Cardiac fibroblast (primary cell): ENCODE measurements around the gene PPDPF.
"Not testable (repeated sequence)": the region's sequence is repeated elsewhere in the genome, so short reads cannot be mapped to it uniquely, and the experiment has no call there.

ENCODE experiments used
- DNase-seq, 2 donors: peaks; one replicate each; pipeline versions ENCODE4 v3.0.0 to v3.0.0-alpha.2; 2010; ENCODE audit warnings: low read depth in 2 of 2
- H3K4me3 ChIP-seq, 2 donors: replicated peaks in 1 of 2; 1 replicate in 1 of 2; 2 replicates in 1 of 2; pipeline ENCODE4 v1.5.1; 2011; ENCODE audit warnings: low read depth in 2 of 2, low read length in 2 of 2, mild to moderate bottlenecking in 2 of 2, moderate library complexity in 1 of 2
- CTCF ChIP-seq: IDR thresholded peaks from one replicate; pipeline ENCODE4 v1.5.1; 2011; ENCODE audit warnings: low read depth, mild to moderate bottlenecking, low read length, inconsistent platforms

PPDPF gene

GRCh38 chr20:63475209-63475608 lies 45.4 kb upstream of the PPDPF start:
- DNase-seq, result peak; percentile 30 to 33
- H3K4me3 ChIP-seq, result no peak overlapping the region
- TF ChIP-seq CTCF, result no peak

GRCh38 chr20:63477061-63477616 lies 43.4 kb upstream of the PPDPF start:
- no peak for TF ChIP-seq CTCF
- DNase-seq, result no peak
- H3K4me3 ChIP-seq, result no peak overlapping the region

GRCh38 chr20:63477944-63478343 lies 42.6 kb upstream of the PPDPF start:
- no peak overlapping the region for H3K4me3 ChIP-seq
- no peak for DNase-seq
- no peak for TF ChIP-seq CTCF

GRCh38 chr20:63478346-63479302 lies 41.9 kb upstream of the PPDPF start:
- H3K4me3 ChIP-seq, result no peak overlapping the region
- DNase-seq, result no peak
- TF ChIP-seq CTCF, result no peak

GRCh38 chr20:63479695-63480419 lies 40.7 kb upstream of the PPDPF start:
- H3K4me3 ChIP-seq, DNase-seq: not testable (repeated sequence)

- H3K4me3 ChIP-seq, result no peak overlapping the region
- DNase-seq, result no peak
- TF ChIP-seq CTCF, result no peak
Observed at GRCh38 chr20:63481503-63481902, 39.1 kb upstream of the PPDPF start.

- no peak for DNase-seq
- TF ChIP-seq CTCF, result no peak
- no peak overlapping the region for H3K4me3 ChIP-seq
Observed at GRCh38 chr20:63482021-63482587, 38.5 kb upstream of the PPDPF start.
